GM12878 (cell line): ENCODE data around the gene KRT81. TPM values are rescaled to one million over a fixed set of nuclear protein-coding genes. Genes with fewer than 3 reads are reported as not detected.

ENCODE experiments used
- ATAC-seq: fragments of 200-7000 bp; cut with Tn5 transposase; 3 replicates; pipeline ENCODE4 v1.9.1; 2020; ENCODE audit warnings: mild to moderate bottlenecking, moderate library complexity
- BruUV-seq: library from RNA; stranded (reverse); fragments of 400-500 nt; replicated peaks from 2 replicates; lab custom pipeline; 2021; lab: Mats Ljungman, UMichigan
- CTCF ChIA-PET: fragments of 300-600 bp; sonication (Branson Sonifier 250); formaldehyde crosslinking; extraction: SDS; loops from one replicate; lab custom pipeline; 2021; ENCODE audit warnings: inconsistent platforms; lab: Yijun Ruan, JAX
- POLR2A ChIA-PET: fragments of 350-600 bp; formaldehyde crosslinking; extraction: SDS; loops from one replicate; lab custom pipeline; 2021; ENCODE audit warnings: inconsistent platforms; lab: Charles Lee
- RAD21 ChIA-PET: fragments of 300-600 bp; sonication (Branson Sonifier 250); formaldehyde crosslinking; loops from one replicate; lab custom pipeline; 2023; ENCODE audit warnings: antibody characterized with exemption; ENCODE audit not compliant: unreplicated experiment; lab: Charles Lee
- SMC1A ChIA-PET: fragments of 300-600 bp; sonication (Branson Sonifier 250); formaldehyde crosslinking; loops from one replicate; lab custom pipeline; 2023; ENCODE audit not compliant: unreplicated experiment, uncharacterized antibody; lab: Charles Lee
- DNase-seq: peaks from one replicate; pipeline ENCODE4 v3.0.0-alpha.2; 2011; ENCODE audit warnings: low read depth, low spot score
- FAIRE-seq: peaks from 3 replicates; lab custom pipeline; 2011; peaks lifted over from hg19 to GRCh38; lab: Jason Lieb, UNC
- H2AFZ ChIP-seq: 2 replicates; pipeline ENCODE4 v1.6.0; 2011; ENCODE audit warnings: low read depth, low read length, control low read depth; ENCODE audit not compliant: control insufficient read depth
- H3K27ac ChIP-seq: 2 replicates; pipeline ENCODE4 v1.5.1; 2011; ENCODE audit warnings: control low read depth; ENCODE audit not compliant: control insufficient read depth, insufficient read depth
- H3K27me3 ChIP-seq, 2 experiments: replicated peaks in 1 of 2; 2 replicates each; pipeline versions ENCODE4 v1.6.0 to v1.6.1; 2011; ENCODE audit warnings: low read length in 1 of 2; ENCODE audit not compliant: control insufficient read depth in 2 of 2, insufficient read depth in 2 of 2
- H3K36me3 ChIP-seq, 2 experiments: 2 replicates each; pipeline ENCODE4 v1.5.1; 2011; ENCODE audit warnings: low read length in 1 of 2; ENCODE audit not compliant: control insufficient read depth in 2 of 2, insufficient read depth in 2 of 2
- H3K4me1 ChIP-seq: 2 replicates; pipeline ENCODE4 v1.6.1; 2011; ENCODE audit warnings: mild to moderate bottlenecking, low read length, moderate library complexity, mixed read lengths; ENCODE audit not compliant: control insufficient read depth, insufficient read depth
- H3K4me2 ChIP-seq: 2 replicates; pipeline ENCODE4 v1.6.0; 2011; ENCODE audit warnings: control low read depth; ENCODE audit not compliant: control insufficient read depth, insufficient read depth
- H3K4me3 ChIP-seq: fragments of 200-600 bp; sonication (generic); 2 replicates; pipeline ENCODE4 v1.5.1; 2016
- H3K79me2 ChIP-seq: 2 replicates; pipeline ENCODE4 v1.6.0; 2011; ENCODE audit warnings: low read length; ENCODE audit not compliant: control insufficient read depth, insufficient read depth
- H3K9ac ChIP-seq: 2 replicates; pipeline ENCODE4 v1.8.0; 2011; ENCODE audit warnings: low read length, control low read depth, mixed read lengths; ENCODE audit not compliant: control insufficient read depth, insufficient read depth
- H3K9me3 ChIP-seq: replicated peaks from 3 replicates; pipeline ENCODE4 v1.5.1; 2011; ENCODE audit warnings: mild to moderate bottlenecking, low read length; ENCODE audit not compliant: control insufficient read depth, insufficient read depth
- H4K20me1 ChIP-seq: 2 replicates; pipeline ENCODE4 v1.6.0; 2011; ENCODE audit not compliant: control insufficient read depth, insufficient read depth
- EZH2 ChIP-seq: IDR thresholded peaks from 2 replicates; pipeline ENCODE4 v1.6.1; 2012; ENCODE audit warnings: low read depth, mild to moderate bottlenecking, control low read depth, inconsistent platforms, low read length, borderline replicate concordance; ENCODE audit not compliant: control insufficient read depth
- FOS ChIP-seq: IDR thresholded peaks from 3 replicates; pipeline ENCODE4 v1.6.1; 2011; ENCODE audit warnings: borderline replicate concordance; ENCODE audit not compliant: insufficient read length; ENCODE audit errors: extremely low read depth
- HCFC1 ChIP-seq: fragments of 150-350 bp; IDR thresholded peaks from 2 replicates; pipeline ENCODE4 v1.6.1; 2014; ENCODE audit warnings: low read length
- MEF2A ChIP-seq: IDR thresholded peaks from 2 replicates; pipeline ENCODE4 v1.6.1; 2011; ENCODE audit warnings: low read depth, mild to moderate bottlenecking, low read length, moderate library complexity; ENCODE audit not compliant: insufficient read depth
- MXI1 ChIP-seq: fragments of 150-350 bp; IDR thresholded peaks from 2 replicates; pipeline ENCODE4 v1.6.1; 2011; ENCODE audit warnings: low read depth, mild to moderate bottlenecking, inconsistent platforms, low read length, improper control_type of control experiment
- POU2F2 ChIP-seq: IDR thresholded peaks from 3 replicates; pipeline ENCODE4 v1.6.1; 2011; ENCODE audit warnings: low read depth, mild to moderate bottlenecking, low read length, borderline replicate concordance
- SMC3 ChIP-seq: IDR thresholded peaks from 2 replicates; pipeline ENCODE4 v1.6.1; 2011; ENCODE audit warnings: low read length, improper control_type of control experiment, borderline replicate concordance
- SUZ12 ChIP-seq: fragments of 200-600 bp; sonication (generic); IDR thresholded peaks from one replicate; pipeline ENCODE4 v1.6.1; 2018; ENCODE audit warnings: antibody characterized with exemption, mild to moderate bottlenecking; ENCODE audit not compliant: unreplicated experiment
- WGBS: methylation state at CpG from one replicate; pipeline ENCODE4 v1.1.6; 2016; ENCODE audit warnings: low lambda C conversion rate; ENCODE audit not compliant: insufficient replicate concordance, insufficient coverage; ENCODE audit errors: missing lambda C conversion rate; 5-methylcytosine and 5-hydroxymethylcytosine counted together
- in situ Hi-C: fragments of 300-500 bp; cut with MboI; formaldehyde crosslinking; loops from 9 replicates; pipeline ENCODE4 v1.14.3; 2018; ENCODE audit warnings: mixed read lengths
- intact Hi-C: fragments of 100-400 bp; cut with micrococcal nuclease; formaldehyde crosslinking; loops from one replicate; pipeline ENCODE4 v1.14.2; 2022; ENCODE audit not compliant: unreplicated experiment
- polyA plus RNA-seq, 11 experiments: library from polyadenylated mRNA; depleted of rRNA in 4 of 11; unstranded in 6 of 11; stranded (reverse) in 5 of 11; fragments of >200 nt; fragmentation: Nextera tagmentation in 4 of 11; fragmentation: Illumina TruSeq in 1 of 11; extraction: Ambion mirVana in 4 of 11; extraction: Trizol in 1 of 11; gene quantifications; 1 replicate in 1 of 11; 2 replicates in 10 of 11; pipeline versions ENCODE4 v1.2.1 to v1.2.3, GENCODE V29; 2011 to 2016; ENCODE audit warnings: inconsistent platforms in 2 of 11, missing spikeins in 2 of 11, low read depth in 1 of 11
- total RNA-seq, 4 experiments: library from RNA; depleted of rRNA in 3 of 4; stranded (reverse); fragments of >200 nt in 3 of 4; fragmentation: Illumina TruSeq in 1 of 4; extraction: Trizol in 1 of 4; gene quantifications; 2 replicates each; pipeline versions ENCODE4 v1.2.1 to v1.2.3, GENCODE V29; 2013 to 2021
- TF ChIP-seq, protein P1 (sequence below): IDR thresholded peaks from 2 replicates; pipeline ENCODE4 v1.6.1; 2012; ENCODE audit warnings: low read depth, low read length, improper control_type of control experiment
- TF ChIP-seq, protein P2 (sequence below): fragments of 150-350 bp; IDR thresholded peaks from 2 replicates; pipeline ENCODE4 v1.6.1; 2016; ENCODE audit warnings: low read depth, low read length

KRT81 gene
- total and polyA plus RNA-seq, 10 of the 15 experiments (the other 5 are each of a cell fraction or from before 2014, with no cell fraction given), result 0.05 to 0.15 TPM; not detected in 8

DNA sequence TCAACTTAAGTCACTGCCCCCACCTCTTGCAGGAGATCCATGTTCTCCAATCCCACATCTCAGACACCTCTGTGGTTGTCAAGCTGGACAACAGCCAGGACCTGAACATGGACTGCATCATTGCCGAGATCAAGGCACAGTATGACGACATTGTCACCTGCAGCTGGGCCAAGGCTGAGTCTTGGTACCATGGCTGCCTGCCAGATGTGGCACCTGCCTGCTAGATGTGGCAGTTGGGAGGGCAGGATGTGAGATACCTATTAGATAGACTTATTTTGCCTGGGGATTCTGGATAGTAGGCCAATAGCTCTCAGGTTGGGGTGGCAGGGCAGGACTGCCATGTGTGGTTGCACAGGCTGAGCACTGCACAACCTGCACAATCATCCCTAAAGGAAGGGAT lies 24.8 kb downstream of the KRT81 start:
- SMC1A ChIA-PET, result no interaction called here
- Histone ChIP-seq H2AFZ (no peak overlapping the region), H4K20me1 (no peaks in the 10 kb centered on the region), H3K27ac (no peak overlapping the region), H3K4me3 (no peak overlapping the region), H3K9ac (no peak overlapping the region), H3K27me3 (peaks cover 2 to 3% of the 10 kb centered on the region in 2 experiments; a peak in 1 of 4 replicates), H3K79me2 (no peaks in the 10 kb centered on the region), H3K4me1 (no peaks in the 10 kb centered on the region), H3K36me3 (no peaks in the 10 kb centered on the region), H3K4me2 (no peak overlapping the region), H3K9me3 (no peaks in the 10 kb centered on the region; the same call in 2 of the 3 replicates)
- DNase-seq, result no peak
- RAD21 ChIA-PET, result no interaction called here
- no peak for TF ChIP-seq POU2F2
- TF ChIP-seq FOS, result no peak
- intact Hi-C loops, result no loop called here
- FAIRE-seq, result no peak
- in situ Hi-C loops, result no loop called here
- ATAC-seq, result no peak
- BruUV-seq, result no TSS peak
- CTCF ChIA-PET, result interaction anchor here (1.0 to 2.9 kb wide), 5 partner anchors 13 to 109 kb away, joined by 3 to 15 read pairs (median 4); no protein-coding TSS in a partner anchor
- 82% methylated on average over 2 of the region's 2 CpGs for WGBS
- POLR2A ChIA-PET, result no interaction called here

DNA sequence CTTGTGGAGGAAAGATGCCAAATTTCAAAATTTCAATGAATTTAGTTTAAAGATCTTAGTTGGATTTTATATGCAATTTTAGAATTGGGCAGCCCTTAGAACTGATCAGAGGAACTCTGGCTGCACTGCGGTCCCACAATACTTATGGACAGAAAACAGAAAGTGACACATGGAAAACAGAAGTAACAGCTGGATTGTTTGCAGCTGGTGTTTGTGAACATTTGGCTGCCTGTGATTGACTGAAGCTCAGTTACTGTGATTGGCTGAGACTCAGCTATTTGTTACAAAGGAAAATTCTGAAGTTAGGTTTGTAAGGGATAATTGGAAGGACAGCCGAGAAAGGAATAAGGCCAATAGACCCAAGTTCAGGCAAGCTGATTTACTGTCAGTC lies 26.9 kb downstream of the KRT81 start:
- Histone ChIP-seq H3K27me3 (0 out of 4 replicates have a peak, but pooled peaks cover 0 to 3% of the 10 kb centered on the region in 2 experiments), H4K20me1 (no peaks in the 10 kb centered on the region), H3K27ac (no peak overlapping the region), H3K4me1 (no peaks in the 10 kb centered on the region), H3K4me2 (no peak overlapping the region), H3K4me3 (no peak overlapping the region), H3K9ac (no peak overlapping the region), H2AFZ (no peak overlapping the region), H3K9me3 (no peaks in the 10 kb centered on the region; the same call in 2 of the 3 replicates), H3K79me2 (no peaks in the 10 kb centered on the region), H3K36me3 (no peaks in the 10 kb centered on the region)
- intact Hi-C loops (no loop called here), in situ Hi-C loops (no loop called here)
- SMC1A ChIA-PET, result interaction anchor here (0.6 kb wide), 1 partner anchor 197 kb away, joined by 3 read pairs; no protein-coding TSS in a partner anchor
- 96% methylated on average over 2 of the region's 2 CpGs for WGBS
- ATAC-seq (no peak; the same call in 2 of the 3 replicates), DNase-seq (no peak), FAIRE-seq (no peak)
- CTCF ChIA-PET, result interaction anchor here (1.2 to 2.8 kb wide), 3 partner anchors 8 to 42 kb away, joined by 3 to 19 read pairs (median 6); no protein-coding TSS in a partner anchor
- RAD21 ChIA-PET, result no interaction called here
- POLR2A ChIA-PET, result no interaction called here
- BruUV-seq, result no TSS peak
- TF ChIP-seq SMC3, result no peak
- no peak for TF ChIP-seq SUZ12
- TF ChIP-seq EZH2, result no peak
- no peak for TF ChIP-seq HCFC1
- TF ChIP-seq, protein P1, sequence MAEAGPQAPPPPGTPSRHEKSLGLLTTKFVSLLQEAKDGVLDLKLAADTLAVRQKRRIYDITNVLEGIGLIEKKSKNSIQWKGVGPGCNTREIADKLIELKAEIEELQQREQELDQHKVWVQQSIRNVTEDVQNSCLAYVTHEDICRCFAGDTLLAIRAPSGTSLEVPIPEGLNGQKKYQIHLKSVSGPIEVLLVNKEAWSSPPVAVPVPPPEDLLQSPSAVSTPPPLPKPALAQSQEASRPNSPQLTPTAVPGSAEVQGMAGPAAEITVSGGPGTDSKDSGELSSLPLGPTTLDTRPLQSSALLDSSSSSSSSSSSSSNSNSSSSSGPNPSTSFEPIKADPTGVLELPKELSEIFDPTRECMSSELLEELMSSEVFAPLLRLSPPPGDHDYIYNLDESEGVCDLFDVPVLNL, result no peak
- no peak for TF ChIP-seq MXI1
- no peak for TF ChIP-seq MEF2A
- TF ChIP-seq, protein P2, sequence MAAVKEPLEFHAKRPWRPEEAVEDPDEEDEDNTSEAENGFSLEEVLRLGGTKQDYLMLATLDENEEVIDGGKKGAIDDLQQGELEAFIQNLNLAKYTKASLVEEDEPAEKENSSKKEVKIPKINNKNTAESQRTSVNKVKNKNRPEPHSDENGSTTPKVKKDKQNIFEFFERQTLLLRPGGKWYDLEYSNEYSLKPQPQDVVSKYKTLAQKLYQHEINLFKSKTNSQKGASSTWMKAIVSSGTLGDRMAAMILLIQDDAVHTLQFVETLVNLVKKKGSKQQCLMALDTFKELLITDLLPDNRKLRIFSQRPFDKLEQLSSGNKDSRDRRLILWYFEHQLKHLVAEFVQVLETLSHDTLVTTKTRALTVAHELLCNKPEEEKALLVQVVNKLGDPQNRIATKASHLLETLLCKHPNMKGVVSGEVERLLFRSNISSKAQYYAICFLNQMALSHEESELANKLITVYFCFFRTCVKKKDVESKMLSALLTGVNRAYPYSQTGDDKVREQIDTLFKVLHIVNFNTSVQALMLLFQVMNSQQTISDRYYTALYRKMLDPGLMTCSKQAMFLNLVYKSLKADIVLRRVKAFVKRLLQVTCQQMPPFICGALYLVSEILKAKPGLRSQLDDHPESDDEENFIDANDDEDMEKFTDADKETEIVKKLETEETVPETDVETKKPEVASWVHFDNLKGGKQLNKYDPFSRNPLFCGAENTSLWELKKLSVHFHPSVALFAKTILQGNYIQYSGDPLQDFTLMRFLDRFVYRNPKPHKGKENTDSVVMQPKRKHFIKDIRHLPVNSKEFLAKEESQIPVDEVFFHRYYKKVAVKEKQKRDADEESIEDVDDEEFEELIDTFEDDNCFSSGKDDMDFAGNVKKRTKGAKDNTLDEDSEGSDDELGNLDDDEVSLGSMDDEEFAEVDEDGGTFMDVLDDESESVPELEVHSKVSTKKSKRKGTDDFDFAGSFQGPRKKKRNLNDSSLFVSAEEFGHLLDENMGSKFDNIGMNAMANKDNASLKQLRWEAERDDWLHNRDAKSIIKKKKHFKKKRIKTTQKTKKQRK, result no peak
